NCI-H1694 (cell line): ENCODE results near the gene KRT76.
"Not testable (repeated sequence)": the region's sequence is repeated elsewhere in the genome, so short reads cannot be mapped to it uniquely, and the experiment has no call there.

Experiments
- DNase-seq: peaks from one replicate; lab custom pipeline; 2025; lab: John Stamatoyannopoulos, UW

Gene KRT76

GRCh38 chr12:52796839-52797528 lies 19.8 kb upstream of the KRT76 start:
- DNase-seq = no peak

GRCh38 chr12:52796429-52796794 lies 19.3 kb upstream of the KRT76 start:
- DNase-seq = no peak

- no peak for DNase-seq
Observed at GRCh38 chr12:52795694-52796428, 18.7 kb upstream of the KRT76 start, which contains the start of gene KRT3. Gene KRT3 (minus strand): TSS chr12:52796117. CDS start chr12:52796042, 75 bp downstream.

- DNase-seq = not testable (repeated sequence)
Observed at GRCh38 chr12:52795332-52795674, 18.2 kb upstream of the KRT76 start.

- no peak for DNase-seq
Observed at GRCh38 chr12:52794479-52795331, 17.6 kb upstream of the KRT76 start.

GRCh38 chr12:52792185-52793029 lies 15.3 kb upstream of the KRT76 start:
- no peak for DNase-seq

- no peak for DNase-seq
Observed at GRCh38 chr12:52791271-52792184, 14.4 kb upstream of the KRT76 start.

GRCh38 chr12:52790427-52791270 lies 13.5 kb upstream of the KRT76 start:
- no peak for DNase-seq

- DNase-seq = no peak
Observed at GRCh38 chr12:52789637-52790426, 12.7 kb upstream of the KRT76 start.

GRCh38 chr12:52788876-52789636 lies 11.9 kb upstream of the KRT76 start:
- DNase-seq = no peak

- DNase-seq = no peak
Observed at GRCh38 chr12:52788192-52788875, 11.2 kb upstream of the KRT76 start.

- no peak for DNase-seq
Observed at GRCh38 chr12:52787324-52788191, 10.4 kb upstream of the KRT76 start.

GRCh38 chr12:52784909-52785308 lies 7.8 kb upstream of the KRT76 start:
- no peak for DNase-seq

- no peak for DNase-seq
Observed at GRCh38 chr12:52783563-52784316, 6.6 kb upstream of the KRT76 start.

GRCh38 chr12:52782502-52782901 lies 5.4 kb upstream of the KRT76 start:
- no peak for DNase-seq
